Large intestine (tissue), 12 donors: Measurements from ENCODE around the gene COPS4. TPM values are rescaled to one million over a fixed set of nuclear protein-coding genes. Genes with fewer than 3 reads are reported as not detected.
"Not testable (repeated sequence)": the region's sequence is repeated elsewhere in the genome, so short reads cannot be mapped to it uniquely, and the experiment has no call there.

Experiments used
- DNase-seq, 2 donors: peaks; one replicate each; pipeline versions ENCODE4 v3.0.0 to v3.0.0-alpha.2; 2013
- H3K27ac ChIP-seq: one replicate; pipeline ENCODE4 v1.5.1; 2013; ENCODE audit warnings: low read length
- H3K27me3 ChIP-seq: 2 replicates; pipeline ENCODE4 v1.6.1; 2013; ENCODE audit warnings: low read length; ENCODE audit not compliant: control insufficient read depth, insufficient read depth
- H3K36me3 ChIP-seq: 2 replicates; pipeline ENCODE4 v1.6.1; 2013; ENCODE audit warnings: low read length; ENCODE audit not compliant: control insufficient read depth, insufficient read depth
- H3K4me1 ChIP-seq: one replicate; pipeline ENCODE4 v1.6.1; 2013; ENCODE audit warnings: low read length; ENCODE audit not compliant: control insufficient read depth, insufficient read depth
- H3K4me3 ChIP-seq: one replicate; pipeline ENCODE4 v1.5.1; 2013; ENCODE audit warnings: low read length
- H3K9me3 ChIP-seq: one replicate; pipeline ENCODE4 v1.6.1; 2013; ENCODE audit warnings: mild to moderate bottlenecking, low read depth, low read length, moderate library complexity; ENCODE audit not compliant: control insufficient read depth
- WGBS: methylation state at CpG from one replicate; pipeline ENCODE4 v1.1.5; 2013; ENCODE audit warnings: low lambda C conversion rate; ENCODE audit not compliant: insufficient coverage; 5-methylcytosine and 5-hydroxymethylcytosine counted together
- long read RNA-seq, 11 donors: transcript quantifications; one replicate each; lab custom pipeline, GENCODE V29; 2026
- polyA plus RNA-seq: library from polyadenylated mRNA; unstranded; fragments of 120-200 nt; gene quantifications from one replicate; pipeline ENCODE4 v1.2.1, GENCODE V29; 2013

Gene COPS4
- 51.2 TPM for polyA plus RNA-seq
- long read RNA-seq, donor 1, transcript COPS4-201 (10 exons, 1,744 nt): major isoform, 9 of 9 reads
- long read RNA-seq, donor 1, partial matches to known transcripts: 0 of 9 reads
- long read RNA-seq, donor 1, other reads (novel, unspliced or antisense): 0 of 9 reads
- long read RNA-seq, donor 2, transcript COPS4-201 (10 exons, 1,744 nt): major isoform, 20 of 22 reads
- long read RNA-seq, donor 2, partial matches to known transcripts: 0 of 22 reads
- long read RNA-seq, donor 2, other reads (novel, unspliced or antisense): 0 of 22 reads
- long read RNA-seq, donor 3, transcript COPS4-201 (10 exons, 1,744 nt): major isoform, 33 of 469 reads
- long read RNA-seq, donor 3, partial matches to known transcripts: 197 of 469 reads
- long read RNA-seq, donor 3, other reads (novel, unspliced or antisense): 237 of 469 reads
- long read RNA-seq, donor 4, transcript COPS4-201 (10 exons, 1,744 nt): major isoform, 5 of 5 reads
- long read RNA-seq, donor 4, partial matches to known transcripts: 0 of 5 reads
- long read RNA-seq, donor 4, other reads (novel, unspliced or antisense): 0 of 5 reads
- long read RNA-seq, donor 5, transcript COPS4-201 (10 exons, 1,744 nt): major isoform, 12 of 14 reads
- long read RNA-seq, donor 5, partial matches to known transcripts: 0 of 14 reads
- long read RNA-seq, donor 5, other reads (novel, unspliced or antisense): 0 of 14 reads
- long read RNA-seq, donor 6, transcript COPS4-201 (10 exons, 1,744 nt): major isoform, 24 of 397 reads
- long read RNA-seq, donor 6, partial matches to known transcripts: 170 of 397 reads
- long read RNA-seq, donor 6, other reads (novel, unspliced or antisense): 198 of 397 reads
- long read RNA-seq, donor 7, transcript COPS4-201 (10 exons, 1,744 nt): major isoform, 11 of 19 reads
- long read RNA-seq, donor 7, partial matches to known transcripts: 5 of 19 reads
- long read RNA-seq, donor 7, other reads (novel, unspliced or antisense): 0 of 19 reads
- long read RNA-seq, donor 8, transcript COPS4-201 (10 exons, 1,744 nt): major isoform, 36 of 44 reads
- long read RNA-seq, donor 8, partial matches to known transcripts: 5 of 44 reads
- long read RNA-seq, donor 8, other reads (novel, unspliced or antisense): 0 of 44 reads
- long read RNA-seq, donor 9, transcript COPS4-201 (10 exons, 1,744 nt): major isoform, 28 of 39 reads
- long read RNA-seq, donor 9, partial matches to known transcripts: 7 of 39 reads
- long read RNA-seq, donor 9, other reads (novel, unspliced or antisense): 0 of 39 reads
- long read RNA-seq, donor 10, transcript COPS4-201 (10 exons, 1,744 nt): major isoform, 26 of 28 reads
- long read RNA-seq, donor 10, partial matches to known transcripts: 0 of 28 reads
- long read RNA-seq, donor 10, other reads (novel, unspliced or antisense): 0 of 28 reads
- long read RNA-seq, donor 11, transcript COPS4-201 (10 exons, 1,744 nt): major isoform, 18 of 141 reads
- long read RNA-seq, donor 11, partial matches to known transcripts: 69 of 141 reads
- long read RNA-seq, donor 11, other reads (novel, unspliced or antisense): 51 of 141 reads

DNA sequence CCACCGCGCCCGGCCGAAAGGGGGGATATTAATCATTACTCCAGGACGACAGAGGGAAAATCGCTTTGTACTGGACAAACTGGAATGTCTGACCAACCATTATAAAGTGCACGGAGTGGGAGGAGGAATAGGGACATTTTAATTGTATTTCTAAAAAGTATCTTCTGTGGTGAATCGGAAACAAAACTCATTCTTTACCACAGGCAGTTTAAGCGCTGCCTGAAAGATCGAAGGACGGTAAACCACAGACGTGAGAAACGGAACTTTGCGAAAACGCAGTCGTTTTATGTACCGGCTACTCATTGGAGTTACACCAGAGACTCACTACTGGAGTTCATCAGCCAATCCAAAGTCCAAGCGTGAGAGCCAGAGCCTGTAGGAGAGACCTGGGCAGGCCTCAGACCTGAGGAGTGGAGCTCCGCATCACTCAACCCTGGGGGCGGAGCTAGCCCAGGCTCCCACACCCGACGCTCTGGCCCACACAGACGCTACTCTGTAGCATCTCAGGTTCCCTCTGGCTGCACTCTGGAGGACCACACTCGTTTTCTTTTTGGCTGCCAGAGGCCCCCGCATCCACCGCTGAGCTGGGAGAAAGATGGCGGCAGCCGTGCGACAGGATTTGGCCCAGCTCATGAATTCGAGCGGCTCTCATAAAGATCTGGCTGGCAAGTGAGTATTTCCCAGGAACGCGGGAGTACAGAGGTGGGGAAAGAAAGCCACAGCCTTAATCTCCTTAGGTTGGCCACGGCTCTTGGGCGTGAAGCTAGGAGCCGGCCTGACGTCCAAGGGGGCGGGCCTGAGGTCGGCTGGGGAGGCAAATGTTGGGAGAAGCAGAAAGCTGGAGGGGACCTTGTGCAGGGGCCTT lies at the start of gene COPS4:
Gene COPS4 (plus strand): TSS at position 554 of the 865 bp plus-strand sequence. CDS start 42 bp downstream, at position 596.
- peak within 1 kb of the TSS; percentile 91 for H3K27ac ChIP-seq
- no peaks in the 10 kb centered on the region for H3K36me3 ChIP-seq
- H3K27me3 ChIP-seq: no peaks in the 10 kb centered on the region
- H3K9me3 ChIP-seq: peaks cover 5% of the 10 kb centered on the region
- peak; percentile 100 for DNase-seq
- WGBS: no CpG with 5 or more reads among the region's 39 CpGs
- peak within 1 kb of the TSS; percentile 77 for H3K4me3 ChIP-seq
- H3K4me1 ChIP-seq: peaks cover 10% of the 10 kb centered on the region

DNA sequence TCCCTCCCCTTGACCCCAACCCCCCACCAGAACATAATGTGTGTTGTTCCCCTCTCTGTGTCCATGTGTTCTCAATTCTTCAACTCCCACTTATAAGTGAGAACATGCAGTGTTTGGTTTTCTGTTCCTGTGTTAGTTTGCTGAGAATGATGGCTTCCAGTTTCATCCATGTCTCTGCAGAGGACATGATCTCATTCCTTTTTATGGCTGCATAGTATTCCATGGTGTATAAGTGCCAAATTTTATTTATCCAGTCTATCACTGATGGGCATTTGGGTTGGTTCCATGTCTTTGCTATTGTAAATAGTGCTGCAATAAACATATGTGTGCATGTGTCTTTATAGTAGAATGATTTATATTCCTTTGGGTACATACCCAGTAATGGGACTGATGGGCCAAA lies 47.5 kb upstream of the COPS4 start:
- peaks cover 13% of the 10 kb centered on the region for H3K4me1 ChIP-seq
- H3K4me3 ChIP-seq, H3K27ac ChIP-seq, H3K36me3 ChIP-seq, H3K27me3 ChIP-seq, DNase-seq, H3K9me3 ChIP-seq: not testable (repeated sequence)

DNA sequence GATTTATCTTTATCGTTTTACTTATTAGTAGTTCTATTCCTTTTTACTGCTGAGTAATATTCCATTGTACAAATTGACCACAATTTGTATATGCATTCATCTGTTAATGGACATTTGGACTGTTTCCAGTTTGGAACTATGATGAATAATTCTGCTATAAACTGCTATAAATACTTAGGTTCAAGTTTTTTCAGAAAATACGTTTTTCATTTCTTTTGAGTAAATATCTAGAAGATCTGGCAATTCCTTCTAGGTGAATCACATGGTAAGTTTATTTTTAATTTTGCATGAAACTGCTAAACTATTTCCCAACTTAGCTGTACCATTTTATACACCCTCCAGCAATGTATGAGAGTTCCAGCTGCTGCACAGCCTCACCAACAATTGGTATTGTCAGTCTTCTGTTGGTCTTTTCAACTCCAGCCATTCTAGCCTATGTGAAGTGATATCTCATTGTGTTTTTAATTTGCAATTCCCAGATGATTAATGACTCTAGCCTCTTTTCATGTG lies 46.6 kb upstream of the COPS4 start:
- Histone ChIP-seq H3K27me3 (no peaks in the 10 kb centered on the region), H3K27ac (no peak overlapping the region), H3K4me3 (no peak overlapping the region), H3K36me3 (no peaks in the 10 kb centered on the region), H3K9me3 (no peaks in the 10 kb centered on the region), H3K4me1 (peaks cover 13% of the 10 kb centered on the region)
- DNase-seq: no peak
- WGBS: 100% methylated on average over 2 of the region's 2 CpGs

DNA sequence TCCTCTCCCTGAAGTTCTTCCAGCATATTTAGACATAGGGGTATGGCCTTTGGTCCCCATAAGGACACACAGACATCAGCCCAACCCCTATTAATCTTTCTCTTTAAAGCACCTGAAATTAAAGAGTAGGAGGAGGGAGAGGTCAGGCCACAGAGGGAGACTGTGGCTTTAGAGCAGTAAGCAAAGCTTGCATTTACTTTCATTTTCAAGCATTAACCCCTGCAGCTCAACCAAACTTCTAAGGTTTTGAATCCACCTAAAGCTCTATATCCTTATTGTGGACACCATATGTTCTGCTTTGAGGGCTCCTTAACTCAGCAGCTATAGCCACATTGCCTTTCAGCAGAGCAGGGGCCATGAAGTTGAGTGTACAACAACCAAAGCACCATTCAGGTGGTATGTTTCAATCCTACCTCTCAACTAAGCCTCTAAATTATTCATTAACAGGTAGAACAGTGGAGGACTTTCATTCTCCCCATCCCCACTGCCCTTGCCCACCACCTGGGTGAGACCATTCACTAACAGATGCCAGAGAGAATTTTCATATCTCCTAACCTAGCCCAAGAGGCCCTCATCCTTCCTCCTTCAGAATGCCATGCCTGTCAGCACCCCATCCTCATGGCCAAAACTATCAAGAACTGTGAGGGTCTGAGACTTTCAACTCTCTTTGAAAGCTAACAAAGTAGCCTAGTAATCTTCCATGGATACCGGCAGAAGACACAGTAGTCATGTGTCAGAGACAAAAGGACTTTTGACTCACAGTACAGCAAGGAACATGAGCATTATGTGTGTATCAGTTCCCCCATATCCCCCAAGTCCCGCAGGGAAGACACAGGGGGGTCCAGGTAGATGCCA lies 45.2 kb upstream of the COPS4 start:
- DNase-seq: peak in 1 of 2 donors; percentile 59
- no peaks in the 10 kb centered on the region for H3K27me3 ChIP-seq
- H3K4me3 ChIP-seq: no peak overlapping the region
- peak overlapping the region; percentile 46 for H3K27ac ChIP-seq
- no CpG with 5 or more reads among the region's 2 CpGs for WGBS
- no peaks in the 10 kb centered on the region for H3K9me3 ChIP-seq
- no peaks in the 10 kb centered on the region for H3K36me3 ChIP-seq
- peaks cover 13% of the 10 kb centered on the region for H3K4me1 ChIP-seq

DNA sequence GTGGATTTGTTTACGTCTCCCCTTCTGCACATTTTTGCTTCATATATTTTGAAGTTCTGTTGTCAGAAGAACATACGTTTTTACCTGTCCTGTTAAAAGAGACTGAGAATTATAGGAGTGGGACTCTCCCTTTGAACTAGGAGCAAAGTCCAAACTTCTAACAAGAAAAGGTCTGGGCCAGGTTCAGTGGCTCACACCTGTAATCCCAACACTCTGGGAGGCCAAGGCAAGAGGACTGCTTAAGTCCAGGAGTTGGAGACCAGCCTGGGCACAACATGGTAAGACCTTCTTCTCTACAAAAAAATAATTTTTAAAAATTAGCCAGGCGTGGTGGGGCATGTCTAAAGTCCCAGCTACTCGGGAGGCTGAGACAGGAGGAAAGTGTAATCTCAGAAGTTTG lies 40.1 kb upstream of the COPS4 start:
- H3K9me3 ChIP-seq: no peaks in the 10 kb centered on the region
- peaks cover 2% of the 10 kb centered on the region for H3K36me3 ChIP-seq
- peak in 1 of 2 donors; percentile 12 for DNase-seq
- peaks cover 10% of the 10 kb centered on the region for H3K4me1 ChIP-seq
- no peak overlapping the region for H3K27ac ChIP-seq
- 50% methylated on average over 2 of the region's 4 CpGs for WGBS
- H3K4me3 ChIP-seq: no peak overlapping the region
- no peaks in the 10 kb centered on the region for H3K27me3 ChIP-seq

DNA sequence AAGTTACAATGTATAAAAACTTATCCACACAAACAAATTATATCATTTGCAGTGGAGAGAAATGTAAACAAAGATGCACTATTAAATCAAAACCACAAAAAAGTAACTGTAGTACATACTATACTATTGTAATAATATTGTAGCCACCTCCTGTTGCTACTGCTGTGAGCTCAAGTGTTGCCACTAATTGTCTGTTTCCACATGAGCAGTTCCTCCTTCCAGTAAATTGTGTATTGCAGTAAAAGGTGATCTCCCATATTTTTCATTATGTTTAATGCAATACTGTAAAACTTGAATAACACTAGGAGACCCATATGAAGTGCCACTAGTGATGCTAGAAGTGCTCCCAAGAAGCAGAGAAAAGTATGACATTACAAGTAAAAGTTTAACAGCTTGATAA lies 36.1 kb upstream of the COPS4 start:
- Histone ChIP-seq H3K36me3 (peaks cover 2% of the 10 kb centered on the region), H3K4me3 (no peak overlapping the region), H3K9me3 (no peaks in the 10 kb centered on the region), H3K4me1 (peaks cover 5% of the 10 kb centered on the region), H3K27ac (no peak overlapping the region), H3K27me3 (no peaks in the 10 kb centered on the region)
- no peak for DNase-seq

DNA sequence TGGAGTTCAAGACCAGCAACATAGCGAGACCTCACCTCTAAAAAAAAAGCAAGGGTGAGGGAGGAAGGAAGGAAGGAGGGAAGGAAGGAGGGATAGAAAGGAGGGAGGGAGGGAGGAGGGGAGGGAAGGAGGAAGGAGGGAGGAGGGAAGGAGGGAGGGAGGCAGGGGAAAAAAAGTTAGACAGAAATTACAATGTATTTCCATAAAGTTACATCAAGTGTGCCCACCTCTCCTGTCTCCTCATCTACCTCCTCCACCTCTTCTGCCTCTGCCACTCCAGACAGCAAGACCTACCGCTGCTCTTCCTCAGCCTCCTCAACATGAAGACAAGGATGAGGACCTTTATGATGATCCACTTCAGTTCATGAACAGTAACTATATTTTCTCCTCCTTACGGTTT lies 32.7 kb upstream of the COPS4 start:
- H3K9me3 ChIP-seq: no peaks in the 10 kb centered on the region
- peaks cover 5% of the 10 kb centered on the region for H3K4me1 ChIP-seq
- H3K36me3 ChIP-seq: no peaks in the 10 kb centered on the region
- 83% methylated on average over 1 of the region's 3 CpGs for WGBS
- no peaks in the 10 kb centered on the region for H3K27me3 ChIP-seq
- no peak overlapping the region for H3K27ac ChIP-seq
- H3K4me3 ChIP-seq: no peak overlapping the region
- no peak for DNase-seq

DNA sequence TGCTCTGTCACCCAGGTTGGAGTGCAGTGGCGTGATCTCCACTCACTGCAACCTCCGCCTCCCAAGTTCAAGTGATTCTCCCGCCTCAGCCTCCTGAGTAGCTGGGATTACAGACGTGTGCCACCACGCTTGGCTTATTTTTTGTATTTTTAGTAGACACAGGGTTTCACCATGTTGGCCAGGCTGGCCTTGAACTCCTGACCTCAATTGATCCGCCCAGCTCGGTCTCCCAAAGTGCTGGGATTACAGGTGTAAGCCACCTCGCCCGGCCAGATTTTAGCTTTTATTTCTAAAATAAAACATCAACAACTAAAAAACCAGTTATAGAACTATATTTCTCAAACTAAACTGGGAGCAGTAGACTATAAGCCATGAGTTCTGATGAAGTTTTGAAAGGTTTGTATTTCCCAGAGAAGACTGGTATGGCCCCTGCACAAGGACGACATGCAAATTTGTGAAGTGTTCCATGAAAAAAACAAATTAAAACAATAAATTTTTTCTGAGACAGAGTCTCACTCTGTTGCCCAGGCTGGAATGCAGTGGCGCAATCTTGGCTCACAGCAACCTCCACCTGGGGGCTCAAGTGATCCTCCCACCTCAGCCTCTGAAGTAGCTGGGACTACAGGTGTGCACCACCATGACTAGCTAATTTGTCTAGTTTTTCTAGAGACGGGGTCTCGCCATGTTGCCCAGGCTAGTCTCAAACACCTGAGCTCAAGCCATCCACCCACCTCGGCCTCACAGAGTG lies 31.8 kb upstream of the COPS4 start:
- WGBS: no CpG with 5 or more reads among the region's 14 CpGs
- H3K4me1 ChIP-seq, H3K27me3 ChIP-seq, DNase-seq, H3K4me3 ChIP-seq, H3K27ac ChIP-seq, H3K9me3 ChIP-seq, H3K36me3 ChIP-seq: not testable (repeated sequence)
